Kidney (tissue), 14 donors: ENCODE measurements around the gene PPP2R2D. TPM values are rescaled to one million over a fixed set of nuclear protein-coding genes. Genes with fewer than 3 reads are reported as not detected.
A peak's percentile ranks its signal among the peaks of the same experiment; 100 is the strongest.

Experiments used
- DNase-seq, 5 donors: peaks; one replicate each; pipeline ENCODE4 v3.0.0-alpha.2; 2013 to 2020
- FAIRE-seq: peaks from 2 replicates; lab custom pipeline; 2012; peaks lifted over from hg19 to GRCh38; lab: Jason Lieb, UNC
- H3K27ac ChIP-seq, 2 donors: one replicate each; pipeline ENCODE4 v1.7.0; 2013; ENCODE audit warnings: low read depth in 2 of 2, low read length in 2 of 2, inconsistent platforms in 1 of 2
- H3K27me3 ChIP-seq: one replicate; pipeline ENCODE4 v1.7.1; 2013; ENCODE audit warnings: low read length, inconsistent platforms; ENCODE audit not compliant: control insufficient read depth, insufficient read depth
- H3K36me3 ChIP-seq, 3 donors: one replicate each; pipeline versions ENCODE4 v1.7.0 to v1.7.1; 2013; ENCODE audit warnings: low read length in 3 of 3, control low read depth in 1 of 3, inconsistent platforms in 1 of 3; ENCODE audit not compliant: insufficient read depth in 3 of 3, control insufficient read depth in 2 of 3
- H3K4me1 ChIP-seq, 3 donors: one replicate each; pipeline versions ENCODE4 v1.7.0 to v1.7.1; 2013; ENCODE audit warnings: low read length in 3 of 3, inconsistent platforms in 1 of 3, low read depth in 1 of 3; ENCODE audit not compliant: control insufficient read depth in 2 of 3, insufficient read depth in 2 of 3
- H3K4me3 ChIP-seq, 3 donors: one replicate each; pipeline versions ENCODE4 v1.7.0 to v1.8.1; 2013; ENCODE audit warnings: low read length in 3 of 3, control low read depth in 1 of 3, inconsistent platforms in 1 of 3
- H3K9ac ChIP-seq, 3 donors: one replicate each; pipeline versions ENCODE4 v1.7.0 to v1.7.1; 2013; ENCODE audit warnings: low read length in 3 of 3, control low read depth in 1 of 3, inconsistent platforms in 1 of 3
- H3K9me3 ChIP-seq, 3 donors: one replicate each; pipeline versions ENCODE4 v1.7.0 to v1.7.1; 2013; ENCODE audit warnings: low read length in 3 of 3, control low read depth in 1 of 3, inconsistent platforms in 1 of 3; ENCODE audit not compliant: control insufficient read depth in 2 of 3, insufficient read depth in 1 of 3
- intact Hi-C: fragments of 100-400 bp; cut with DNase I; formaldehyde crosslinking; loops from one replicate; pipeline ENCODE4 v1.11.1; 2022
- polyA plus RNA-seq: library from polyadenylated mRNA; stranded (reverse); fragments of 350-450 nt; fragmentation: Illumina TruSeq; extraction: RNeasy Lipid Tissue Mini Kit (QIAGEN cat#74804); gene quantifications from one replicate; pipeline ENCODE4 v1.2.3, GENCODE V29; 2014; ENCODE audit warnings: low read depth, low replicate concordance; ENCODE audit not compliant: insufficient read depth
- total RNA-seq: library from RNA; stranded (reverse); fragmentation: NEBNext Ultra II Directional; extraction: Animal tissue kit (Norgen Biotek cat#: 25700); gene quantifications from one replicate; pipeline ENCODE4 v1.2.1, GENCODE V29; 2021
- TF ChIP-seq, protein P1 (sequence below): IDR thresholded peaks from 3 replicates; pipeline ENCODE4 v1.5.1; 2012; ENCODE audit warnings: mild to moderate bottlenecking, moderate library complexity, borderline replicate concordance; ENCODE audit not compliant: insufficient read depth; ENCODE audit errors: extremely low read depth
- donor health status: control.
- donor health status: control.
- donor health status: control.
- donor health status: control.
- donor health status: control.
- donor health status: DM: yes; HTN: yes; CAD: no.
- donor health status: Normal renal cell carcinoma (clear cell type).

PPP2R2D gene
- total and polyA plus RNA-seq, 2 donors from 2014 or later, result 28.3 to 34.8 TPM

DNA sequence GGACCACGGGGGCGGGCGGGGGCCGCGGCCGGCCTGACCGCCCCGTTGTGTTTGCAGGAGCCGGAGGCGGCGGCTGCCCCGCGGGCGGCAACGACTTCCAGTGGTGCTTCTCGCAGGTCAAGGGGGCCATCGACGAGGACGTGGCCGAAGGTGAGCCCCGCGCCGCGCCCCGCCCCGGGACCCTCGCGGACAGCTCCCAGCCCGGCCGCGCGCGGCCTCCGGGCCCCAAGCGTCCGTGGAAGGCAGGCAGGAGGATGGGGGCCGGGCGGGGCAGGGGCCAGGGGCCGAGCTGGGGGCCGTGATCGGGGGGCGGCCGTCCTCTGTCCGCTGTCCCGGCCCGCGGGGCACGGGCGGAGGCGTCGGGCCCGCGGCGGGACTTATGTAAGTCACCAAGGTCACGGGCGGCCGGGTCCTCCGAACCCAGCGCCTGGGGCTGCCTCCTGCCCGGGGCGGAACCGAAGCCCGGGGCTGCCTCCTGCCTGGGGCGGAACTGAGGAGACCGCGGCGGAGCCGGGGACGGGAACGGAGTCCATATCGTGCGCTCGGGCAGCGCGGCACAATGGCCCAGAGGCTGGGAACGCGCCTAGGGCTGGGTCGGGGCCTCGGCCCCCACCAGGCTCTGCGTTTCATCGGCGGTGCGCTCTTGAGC is 497 bp downstream of the PPP2R2D start:
- Histone ChIP-seq H3K4me3 (peak overlapping the region; percentile 59 to 75 (median 66)), H3K9me3 (no peaks in the 10 kb centered on the region), H3K4me1 (peaks cover 0 to 26% (median 21%) of the 10 kb centered on the region in 3 donors), H3K27ac (peak overlapping the region; percentile 78 to 82), H3K9ac (peak overlapping the region; percentile 42 to 77 (median 75)), H3K27me3 (no peaks in the 10 kb centered on the region), H3K36me3 (no peaks in the 10 kb centered on the region)
- TF ChIP-seq, protein P1, sequence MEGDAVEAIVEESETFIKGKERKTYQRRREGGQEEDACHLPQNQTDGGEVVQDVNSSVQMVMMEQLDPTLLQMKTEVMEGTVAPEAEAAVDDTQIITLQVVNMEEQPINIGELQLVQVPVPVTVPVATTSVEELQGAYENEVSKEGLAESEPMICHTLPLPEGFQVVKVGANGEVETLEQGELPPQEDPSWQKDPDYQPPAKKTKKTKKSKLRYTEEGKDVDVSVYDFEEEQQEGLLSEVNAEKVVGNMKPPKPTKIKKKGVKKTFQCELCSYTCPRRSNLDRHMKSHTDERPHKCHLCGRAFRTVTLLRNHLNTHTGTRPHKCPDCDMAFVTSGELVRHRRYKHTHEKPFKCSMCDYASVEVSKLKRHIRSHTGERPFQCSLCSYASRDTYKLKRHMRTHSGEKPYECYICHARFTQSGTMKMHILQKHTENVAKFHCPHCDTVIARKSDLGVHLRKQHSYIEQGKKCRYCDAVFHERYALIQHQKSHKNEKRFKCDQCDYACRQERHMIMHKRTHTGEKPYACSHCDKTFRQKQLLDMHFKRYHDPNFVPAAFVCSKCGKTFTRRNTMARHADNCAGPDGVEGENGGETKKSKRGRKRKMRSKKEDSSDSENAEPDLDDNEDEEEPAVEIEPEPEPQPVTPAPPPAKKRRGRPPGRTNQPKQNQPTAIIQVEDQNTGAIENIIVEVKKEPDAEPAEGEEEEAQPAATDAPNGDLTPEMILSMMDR, result no peak
- FAIRE-seq (no peak), DNase-seq (peak; percentile 48 to 89 (median 61))
- intact Hi-C loops, result no loop called here

DNA sequence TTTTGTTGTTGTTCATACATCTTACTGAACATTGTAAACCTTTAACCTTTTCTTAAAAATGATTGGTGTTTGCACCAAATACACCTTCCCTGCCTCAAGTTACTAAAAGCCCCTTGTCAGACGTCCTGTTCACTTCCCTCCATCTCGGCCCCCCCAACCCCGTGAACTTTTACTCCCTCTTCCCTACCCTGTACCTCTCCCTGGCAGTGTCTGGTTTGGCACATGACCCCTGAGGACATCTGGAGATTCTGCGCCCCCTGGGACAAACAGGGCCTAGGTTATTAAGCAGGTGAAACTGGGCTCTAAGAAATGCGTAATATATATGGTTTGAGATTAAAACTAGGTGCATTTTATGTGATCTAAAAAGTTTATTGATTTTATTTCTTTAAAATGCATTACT is 1.4 kb downstream of the PPP2R2D start:
- H3K4me3 ChIP-seq, result peak overlapping the region; percentile 59 to 75 (median 66)
- H3K27me3 ChIP-seq, result no peaks in the 10 kb centered on the region
- H3K36me3 ChIP-seq, result no peaks in the 10 kb centered on the region
- intact Hi-C loops, result no loop called here
- peak overlapping the region; percentile 78 to 82 for H3K27ac ChIP-seq
- no peaks in the 10 kb centered on the region for H3K9me3 ChIP-seq
- H3K9ac ChIP-seq, result peak overlapping the region; percentile 10 to 77 (median 42)
- DNase-seq, result peak in 2 of 5 donors; percentile 42 to 43
- no peak for FAIRE-seq
- peaks cover 0 to 28% (median 23%) of the 10 kb centered on the region in 3 donors for H3K4me1 ChIP-seq
- TF ChIP-seq, protein P1, result no peak

DNA sequence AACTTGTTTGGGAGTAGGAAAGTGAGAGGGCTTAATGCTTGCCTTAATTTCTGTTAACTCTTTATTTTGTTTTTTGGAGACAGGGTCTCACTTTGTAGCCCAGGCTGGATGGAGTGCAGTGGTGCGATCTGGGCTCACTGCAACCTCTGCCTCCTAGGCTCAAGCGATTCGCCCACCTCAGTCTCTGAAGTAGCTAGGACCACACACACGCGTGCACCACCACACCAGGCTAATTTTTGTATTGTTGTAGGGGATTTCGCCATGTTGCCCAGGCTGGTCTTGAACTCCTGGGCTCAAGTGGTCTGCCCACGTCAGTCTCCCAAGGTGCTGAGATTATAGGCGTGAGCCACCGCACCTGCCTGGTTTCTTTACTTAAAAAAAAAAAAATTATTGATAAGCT is 1.9 kb downstream of the PPP2R2D start:
- H3K4me3 ChIP-seq, result peak overlapping the region in 2 of 3 donors; percentile 66 to 75
- peak in 2 of 5 donors; percentile 20 to 34 for DNase-seq
- H3K36me3 ChIP-seq, result no peaks in the 10 kb centered on the region
- TF ChIP-seq, protein P1, result no peak
- H3K27ac ChIP-seq, result no peak overlapping the region
- no peak overlapping the region for H3K9ac ChIP-seq
- no peaks in the 10 kb centered on the region for H3K9me3 ChIP-seq
- no peak for FAIRE-seq
- intact Hi-C loops, result no loop called here
- peaks cover 0 to 28% (median 23%) of the 10 kb centered on the region in 3 donors for H3K4me1 ChIP-seq
- no peaks in the 10 kb centered on the region for H3K27me3 ChIP-seq
